HEK293T (cell line): ENCODE results near the gene APOB.

ENCODE experiments used
- CTCF ChIA-PET: fragments of 350-600 bp; formaldehyde crosslinking; extraction: SDS; loops from one replicate; lab custom pipeline; 2021; ENCODE audit warnings: antibody characterized with exemption, inconsistent platforms; lab: Yijun Ruan, JAX
- POLR2A ChIA-PET: fragments of 350-600 bp; formaldehyde crosslinking; extraction: SDS; loops from one replicate; lab custom pipeline; 2020; ENCODE audit warnings: antibody characterized with exemption, inconsistent platforms; lab: Yijun Ruan, JAX
- DNase-seq: peaks from one replicate; pipeline ENCODE4 v3.0.0; 2012; ENCODE audit warnings: mixed read lengths; ENCODE audit errors: extremely low spot score
- ARNT ChIP-seq: fragments of 450-650 bp; IDR thresholded peaks from 2 replicates; pipeline ENCODE4 v1.6.1; 2017; ENCODE audit warnings: mild to moderate bottlenecking
- BHLHE40 ChIP-seq: fragments of 450-650 bp; IDR thresholded peaks from 2 replicates; pipeline ENCODE4 v1.6.1; 2016; ENCODE audit warnings: mild to moderate bottlenecking, moderate library complexity, borderline replicate concordance
- CTBP1 ChIP-seq: fragments of 450-650 bp; IDR thresholded peaks from 2 replicates; pipeline ENCODE4 v1.6.1; 2016; ENCODE audit warnings: borderline replicate concordance
- ELF4 ChIP-seq: fragments of 450-650 bp; IDR thresholded peaks from 2 replicates; pipeline ENCODE4 v1.6.1; 2017; ENCODE audit warnings: antibody characterized with exemption
- FOXA1 ChIP-seq: fragments of 450-650 bp; IDR thresholded peaks from 2 replicates; pipeline ENCODE4 v1.6.1; 2016; ENCODE audit warnings: mild to moderate bottlenecking
- FOXK2 ChIP-seq: fragments of 450-650 bp; IDR thresholded peaks from 2 replicates; pipeline ENCODE4 v1.6.1; 2016; ENCODE audit warnings: mild to moderate bottlenecking
- FOXM1 ChIP-seq: fragments of 450-650 bp; IDR thresholded peaks from 2 replicates; pipeline ENCODE4 v1.6.1; 2017; ENCODE audit warnings: mild to moderate bottlenecking, borderline replicate concordance
- HDGF ChIP-seq: fragments of 450-650 bp; IDR thresholded peaks from 2 replicates; pipeline ENCODE4 v1.6.1; 2017; ENCODE audit warnings: antibody characterized with exemption, borderline replicate concordance
- L3MBTL2 ChIP-seq: fragments of 450-650 bp; conservative IDR thresholded peaks from 2 replicates; pipeline ENCODE4 v1.6.1; 2016; ENCODE audit warnings: mild to moderate bottlenecking
- LEF1 ChIP-seq: fragments of 450-650 bp; IDR thresholded peaks from 2 replicates; pipeline ENCODE4 v1.6.1; 2017; ENCODE audit warnings: mild to moderate bottlenecking, borderline replicate concordance
- NFRKB ChIP-seq: fragments of 450-650 bp; IDR thresholded peaks from 2 replicates; pipeline ENCODE4 v1.6.1; 2016; ENCODE audit warnings: mild to moderate bottlenecking, moderate library complexity
- PKNOX1 ChIP-seq: fragments of 450-650 bp; IDR thresholded peaks from 2 replicates; pipeline ENCODE4 v1.6.1; 2016
- SP1 ChIP-seq: fragments of 450-650 bp; IDR thresholded peaks from 2 replicates; pipeline ENCODE4 v1.6.1; 2017
- SUZ12 ChIP-seq: fragments of 450-650 bp; IDR thresholded peaks from 2 replicates; pipeline ENCODE4 v1.6.1; 2016; ENCODE audit warnings: mild to moderate bottlenecking
- TARDBP ChIP-seq: fragments of 450-650 bp; IDR thresholded peaks from 2 replicates; pipeline ENCODE4 v1.6.1; 2016
- ZNF384 ChIP-seq: fragments of 450-650 bp; IDR thresholded peaks from 2 replicates; pipeline ENCODE4 v1.6.1; 2016

Gene APOB

GRCh38 chr2:21005700-21006422 lies 38.0 kb downstream of the APOB start:
- POLR2A ChIA-PET = no interaction called here
- no peak for DNase-seq
- no peak for TF ChIP-seq L3MBTL2
- TF ChIP-seq CTBP1 = no peak
- no peak for TF ChIP-seq TARDBP
- TF ChIP-seq FOXA1 = no peak
- no peak for TF ChIP-seq FOXK2
- TF ChIP-seq SUZ12 = no peak
- TF ChIP-seq ARNT = no peak
- no peak for TF ChIP-seq SP1
- TF ChIP-seq BHLHE40 = no peak
- CTCF ChIA-PET = no interaction called here

- CTCF ChIA-PET = no interaction called here
These were observed 38.7 kb downstream of the APOB start for GRCh38 chr2:21005111-21005699.

GRCh38 chr2:21004181-21004572 lies 39.7 kb downstream of the APOB start:
- ChIA-PET POLR2A (no interaction called here), CTCF (no interaction called here)
- no peak for TF ChIP-seq HDGF

More at GRCh38 chr2:21005111-21005699, 38.7 kb downstream of the APOB start:
- POLR2A ChIA-PET = no interaction called here
- no peak for DNase-seq
- TF ChIP-seq L3MBTL2 (no peak), BHLHE40 (no peak), NFRKB (no peak), ZNF384 (no peak), ELF4 (no peak)

GRCh38 chr2:21003572-21004180 lies 40.2 kb downstream of the APOB start:
- TF ChIP-seq CTBP1 (no peak), ZNF384 (no peak), L3MBTL2 (no peak), BHLHE40 (no peak), NFRKB (no peak), FOXA1 (no peak), FOXK2 (no peak), SUZ12 (no peak), PKNOX1 (no peak), TARDBP (no peak), SP1 (no peak), HDGF (no peak), ELF4 (no peak), LEF1 (no peak), ARNT (no peak), FOXM1 (no peak)
- CTCF ChIA-PET = no interaction called here
- POLR2A ChIA-PET = no interaction called here
- no peak for DNase-seq

More at GRCh38 chr2:21004181-21004572, 39.7 kb downstream of the APOB start:
- no peak for DNase-seq

GRCh38 chr2:21002814-21003192 lies 41.1 kb downstream of the APOB start:
- ChIA-PET CTCF (no interaction called here), POLR2A (no interaction called here)
- no peak for DNase-seq
- TF ChIP-seq CTBP1 (no peak), ELF4 (no peak), SP1 (no peak), LEF1 (no peak), ARNT (no peak), FOXM1 (no peak), ZNF384 (no peak), TARDBP (no peak), FOXA1 (no peak)

- no peak for DNase-seq
- CTCF ChIA-PET = no interaction called here
- POLR2A ChIA-PET = no interaction called here
- TF ChIP-seq L3MBTL2 (no peak), PKNOX1 (no peak), ELF4 (no peak), ARNT (no peak), FOXK2 (no peak), BHLHE40 (no peak), ZNF384 (no peak)
These were observed 41.7 kb downstream of the APOB start for GRCh38 chr2:21001988-21002813.
